PC-9 (cell line): ENCODE measurements around the gene NDUFC1. TPM values are rescaled to one million over a fixed set of nuclear protein-coding genes. Genes with fewer than 3 reads are reported as not detected.
"Not testable (repeated sequence)": the region's sequence is repeated elsewhere in the genome, so short reads cannot be mapped to it uniquely, and the experiment has no call there.

Source experiments
- BruUV-seq: library from RNA; stranded (reverse); fragments of 400-500 nt; replicated peaks from 2 replicates; lab custom pipeline; 2021; lab: Mats Ljungman, UMichigan
- CTCF ChIA-PET: fragments of 300-600 bp; sonication (Branson Sonifier 250); formaldehyde crosslinking; loops from one replicate; lab custom pipeline; 2022; ENCODE audit warnings: antibody characterized with exemption; lab: Charles Lee
- POLR2A ChIA-PET: fragments of 300-600 bp; sonication (Branson Sonifier 250); formaldehyde crosslinking; loops from one replicate; lab custom pipeline; 2022; ENCODE audit warnings: antibody characterized with exemption; ENCODE audit not compliant: unreplicated experiment; lab: Charles Lee
- DNase-seq, 2 experiments: peaks; one replicate each; pipeline versions ENCODE4 v3.0.0 to v3.0.0-alpha.2; 2015 to 2022; ENCODE audit warnings: mixed read lengths in 1 of 2
- H2AFZ ChIP-seq: fragments of 200-600 bp; sonication (generic); 2 replicates; pipeline ENCODE4 v1.8.1; 2017; ENCODE audit warnings: antibody characterized with exemption
- H3F3A ChIP-seq: fragments of 200-600 bp; sonication (generic); 2 replicates; pipeline ENCODE4 v1.8.1; 2017; ENCODE audit warnings: antibody characterized with exemption, mild to moderate bottlenecking, low read depth; ENCODE audit not compliant: insufficient read depth
- H3K27ac ChIP-seq: fragments of 200-600 bp; sonication (generic); 2 replicates; pipeline ENCODE4 v1.6.1; 2016; ENCODE audit warnings: mixed run types
- H3K27me3 ChIP-seq: fragments of 200-600 bp; sonication (generic); 2 replicates; pipeline ENCODE4 v1.6.1; 2016; ENCODE audit warnings: low read depth, mixed run types; ENCODE audit not compliant: insufficient read depth
- H3K36me3 ChIP-seq: fragments of 200-600 bp; sonication (generic); 2 replicates; pipeline ENCODE4 v1.6.1; 2016; ENCODE audit warnings: low read depth, mixed run types
- H3K4me1 ChIP-seq: fragments of 200-600 bp; sonication (generic); replicated peaks from 2 replicates; pipeline ENCODE4 v1.6.1; 2016; ENCODE audit warnings: mixed run types; ENCODE audit not compliant: insufficient read depth
- H3K4me2 ChIP-seq: fragments of 200-600 bp; sonication (generic); 2 replicates; pipeline ENCODE4 v1.6.1; 2017; ENCODE audit warnings: mixed run types
- H3K4me3 ChIP-seq: fragments of 200-600 bp; sonication (generic); 2 replicates; pipeline ENCODE4 v1.6.1; 2016; ENCODE audit warnings: mixed run types
- H3K79me2 ChIP-seq: fragments of 200-600 bp; sonication (generic); 2 replicates; pipeline ENCODE4 v1.6.1; 2017; ENCODE audit warnings: low read depth, mixed run types
- H3K9me2 ChIP-seq: fragments of 200-600 bp; sonication (generic); 2 replicates; pipeline ENCODE4 v1.8.1; 2017; ENCODE audit warnings: mild to moderate bottlenecking; ENCODE audit not compliant: insufficient read depth
- H3K9me3 ChIP-seq: fragments of 200-600 bp; sonication (generic); 2 replicates; pipeline ENCODE4 v1.8.1; 2016; ENCODE audit warnings: low read depth; ENCODE audit not compliant: insufficient read depth
- H4K20me1 ChIP-seq: fragments of 200-600 bp; sonication (generic); 2 replicates; pipeline ENCODE4 v1.8.1; 2017; ENCODE audit not compliant: insufficient read depth
- CTCF ChIP-seq: fragments of 200-600 bp; sonication (generic); conservative IDR thresholded peaks from 2 replicates; pipeline ENCODE4 v1.6.1; 2017; ENCODE audit warnings: mixed run types, antibody characterized with exemption, mild to moderate bottlenecking, moderate library complexity
- EZH2 ChIP-seq: fragments of 200-600 bp; sonication (generic); IDR thresholded peaks from 2 replicates; pipeline ENCODE4 v1.8.0; 2017; ENCODE audit warnings: antibody characterized with exemption, low read depth
- intact Hi-C: fragments of 100-400 bp; cut with micrococcal nuclease; formaldehyde crosslinking; loops from one replicate; pipeline ENCODE4 v1.10.0; 2022; ENCODE audit not compliant: unreplicated experiment
- total RNA-seq: library from RNA; stranded (reverse); gene quantifications from 2 replicates; pipeline ENCODE4 v1.2.3, GENCODE V29; 2021

The NDUFC1 gene
- total RNA-seq, 1 experiment from 2014 or later, result 59.3 TPM

DNA sequence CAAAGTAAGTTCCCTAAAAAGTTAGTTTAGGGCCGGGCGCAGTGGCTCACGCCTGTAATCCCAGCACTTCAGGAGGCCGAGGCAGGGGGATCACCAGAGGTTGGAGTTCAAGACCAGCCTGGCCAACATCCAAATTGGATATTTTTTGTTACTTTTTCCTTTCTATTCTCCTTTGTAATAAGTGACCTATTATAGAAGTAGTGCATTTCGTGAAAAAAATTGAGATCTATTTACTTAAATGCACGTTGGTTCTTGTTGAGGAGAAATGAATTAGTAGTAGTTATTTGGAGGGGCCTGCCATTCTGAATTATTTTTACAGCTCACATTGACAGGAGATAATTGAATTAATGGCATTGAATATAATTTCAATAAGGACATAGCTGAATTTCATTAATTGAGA lies 22.3 kb upstream of the NDUFC1 start:
- Histone ChIP-seq H3K9me2 (no peaks in the 10 kb centered on the region), H3K4me2 (no peak overlapping the region), H3K36me3 (no peaks in the 10 kb centered on the region), H3K4me3 (no peak overlapping the region), H3K27me3 (no peaks in the 10 kb centered on the region), H3K79me2 (peaks cover 100% of the 10 kb centered on the region), H4K20me1 (peaks cover 42% of the 10 kb centered on the region), H3K27ac (no peak overlapping the region), H3K4me1 (peaks cover 3% of the 10 kb centered on the region; the same call in 1 of the 2 replicates), H2AFZ (no peak overlapping the region), H3K9me3 (no peaks in the 10 kb centered on the region), H3F3A (peaks cover 7% of the 10 kb centered on the region)
- intact Hi-C loops, result no loop called here
- DNase-seq, result no peak
- ChIA-PET CTCF (no interaction called here), POLR2A (no interaction called here)
- BruUV-seq, result no TSS peak
- TF ChIP-seq EZH2, result no peak
- no peak for TF ChIP-seq CTCF

DNA sequence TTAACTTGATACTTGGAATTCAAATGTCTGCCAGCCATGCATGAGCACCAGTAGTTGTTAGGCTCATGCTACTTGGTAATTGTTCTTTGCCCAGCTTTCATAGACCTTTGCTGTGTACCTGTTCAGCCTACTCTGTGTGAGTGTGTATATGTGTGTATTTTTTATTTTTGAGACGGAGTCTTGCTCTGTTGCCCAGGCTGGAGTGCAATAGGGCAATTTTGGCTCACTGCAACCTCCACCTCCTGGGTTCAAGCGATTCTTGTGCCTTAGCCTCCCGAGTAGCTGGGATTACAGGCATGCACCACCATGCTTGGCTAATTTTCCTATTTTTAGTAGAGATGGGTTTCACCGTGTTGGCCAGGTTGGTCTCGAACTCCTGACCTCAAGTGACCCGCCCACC lies 20.3 kb upstream of the NDUFC1 start:
- H4K20me1 ChIP-seq, result peaks cover 50% of the 10 kb centered on the region
- H3K79me2 ChIP-seq, result peaks cover 100% of the 10 kb centered on the region
- CTCF ChIA-PET, result interaction anchor here (0.6 kb wide), 1 partner anchor 62 kb away, joined by 3 read pairs; no protein-coding TSS in a partner anchor
- H3K27ac ChIP-seq, BruUV-seq, H2AFZ ChIP-seq, H3K4me1 ChIP-seq, H3K4me3 ChIP-seq, H3K36me3 ChIP-seq, intact Hi-C loops, POLR2A ChIA-PET, H3K27me3 ChIP-seq, H3K9me2 ChIP-seq, H3K9me3 ChIP-seq, DNase-seq, H3F3A ChIP-seq, H3K4me2 ChIP-seq: not testable (repeated sequence)

- H3K27me3 ChIP-seq, H3K36me3 ChIP-seq, H3K27ac ChIP-seq, H3K4me2 ChIP-seq, H2AFZ ChIP-seq, H3K4me3 ChIP-seq, H3F3A ChIP-seq, CTCF ChIA-PET, H3K4me1 ChIP-seq, H3K9me3 ChIP-seq, H3K9me2 ChIP-seq, POLR2A ChIA-PET, intact Hi-C loops, BruUV-seq, DNase-seq: not testable (repeated sequence)
- Histone ChIP-seq H3K79me2 (peaks cover 100% of the 10 kb centered on the region), H4K20me1 (peaks cover 55% of the 10 kb centered on the region)
Measured at GRCh38 chr4:139322070-139322469, 19.8 kb upstream of the NDUFC1 start.

DNA sequence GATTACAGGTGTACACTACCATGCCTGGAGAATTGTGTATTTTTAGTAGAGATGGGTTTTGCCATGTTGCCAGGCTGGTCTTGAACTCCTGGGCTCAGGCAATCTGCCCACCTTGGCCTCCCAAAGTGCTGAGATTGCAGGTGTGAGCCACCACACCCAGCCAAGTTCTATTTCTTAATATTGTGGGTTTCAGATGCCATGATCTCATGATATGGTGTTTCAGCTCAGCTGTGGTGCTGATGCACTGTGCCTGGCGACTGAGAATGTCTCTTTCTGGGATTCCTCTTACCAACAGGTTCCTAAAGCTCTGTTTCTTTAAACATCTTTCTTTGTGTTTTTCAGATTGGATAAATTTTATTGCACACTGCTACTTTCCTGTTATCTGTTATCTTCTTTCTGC lies 17.3 kb upstream of the NDUFC1 start:
- Histone ChIP-seq H3K4me2 (no peak overlapping the region), H3K79me2 (peaks cover 100% of the 10 kb centered on the region), H3F3A (peaks cover 7% of the 10 kb centered on the region), H3K4me1 (no peaks in the 10 kb centered on the region), H3K27ac (no peak overlapping the region), H3K4me3 (no peak overlapping the region), H3K36me3 (no peaks in the 10 kb centered on the region), H3K9me3 (no peaks in the 10 kb centered on the region), H2AFZ (no peak overlapping the region), H4K20me1 (peaks cover 53% of the 10 kb centered on the region), H3K27me3 (no peaks in the 10 kb centered on the region), H3K9me2 (no peaks in the 10 kb centered on the region)
- ChIA-PET CTCF (no interaction called here), POLR2A (no interaction called here)
- intact Hi-C loops, result no loop called here
- DNase-seq, result no peak
- no TSS peak for BruUV-seq
- TF ChIP-seq CTCF (no peak), EZH2 (no peak)
